GM23248 (cell line): ENCODE measurements around the gene DRD1.

ENCODE experiments used
- EZH2 ChIP-seq: fragments of 200-600 bp; sonication (generic); IDR thresholded peaks from 2 replicates; pipeline ENCODE4 v1.6.1; 2018; ENCODE audit warnings: antibody characterized with exemption, mild to moderate bottlenecking; ENCODE audit not compliant: insufficient read depth, poor library complexity, severe bottlenecking
- EZH2phosphoT487 ChIP-seq: fragments of 200-600 bp; sonication (generic); IDR thresholded peaks from 2 replicates; pipeline ENCODE4 v1.6.1; 2018; ENCODE audit warnings: antibody characterized with exemption, moderate library complexity, mild to moderate bottlenecking, low read depth; ENCODE audit not compliant: insufficient read depth

- no peak for TF ChIP-seq EZH2
- TF ChIP-seq EZH2phosphoT487 = no peak
These were observed 999 bp upstream of the DRD1 start for GRCh38 chr5:175444905-175445456.
